Upper lobe of right lung (tissue), 1 donor: ENCODE results near the gene PRKRIP1. TPM values are rescaled to one million over a fixed set of nuclear protein-coding genes. Genes with fewer than 3 reads are reported as not detected.
A peak's percentile ranks its signal among the peaks of the same experiment; 100 is the strongest.
"Not testable (repeated sequence)": the region's sequence is repeated elsewhere in the genome, so short reads cannot be mapped to it uniquely, and the experiment has no call there.

Experiments
- ATAC-seq: fragments of 200-7000 bp; cut with Tn5 transposase; one replicate; pipeline ENCODE4 v1.9.1; 2020; ENCODE audit warnings: mild to moderate bottlenecking, moderate library complexity
- DNase-seq: peaks from one replicate; pipeline ENCODE4 v3.0.0-alpha.2; 2020
- H3K27ac ChIP-seq: fragments of 200-600 bp; one replicate; pipeline ENCODE4 v1.8.0; 2022
- H3K27me3 ChIP-seq: fragments of 200-600 bp; one replicate; pipeline ENCODE4 v1.8.0; 2022; ENCODE audit warnings: mild to moderate bottlenecking
- H3K36me3 ChIP-seq: fragments of 200-600 bp; one replicate; pipeline ENCODE4 v1.8.0; 2022
- H3K4me1 ChIP-seq: fragments of 200-600 bp; one replicate; pipeline ENCODE4 v1.8.0; 2022
- H3K4me3 ChIP-seq: fragments of 200-600 bp; one replicate; pipeline ENCODE4 v1.8.0; 2022; ENCODE audit warnings: mild to moderate bottlenecking
- H3K9me3 ChIP-seq: fragments of 200-600 bp; one replicate; pipeline ENCODE4 v1.8.0; 2022
- CTCF ChIP-seq: fragments of 200-600 bp; IDR thresholded peaks from one replicate; pipeline ENCODE4 v1.8.0; 2022; ENCODE audit warnings: antibody characterized with exemption
- intact Hi-C: fragments of 100-400 bp; cut with DNase I; formaldehyde crosslinking; loops from one replicate; pipeline ENCODE4 v1.11.0; 2022
- total RNA-seq: library from RNA; stranded (reverse); fragmentation: NEBNext Ultra II Directional; extraction: Animal tissue kit (Norgen Biotek cat#: 25700); gene quantifications from one replicate; pipeline ENCODE4 v1.2.1, GENCODE V29; 2021
- donor health status: DM: no; HTN: yes; CAD: no; lungs with severe emphysema.

The PRKRIP1 gene
- total RNA-seq, 1 donor from 2014 or later, result 21.9 TPM

- intact Hi-C loops, result no loop called here
- ATAC-seq (peak; percentile 58), DNase-seq (no peak)
- no peak overlapping the region for H3K4me3 ChIP-seq
- no peaks in the 10 kb centered on the region for H3K4me1 ChIP-seq
- TF ChIP-seq CTCF, result no peak
- no peaks in the 10 kb centered on the region for H3K9me3 ChIP-seq
- peaks cover 42% of the 10 kb centered on the region for H3K36me3 ChIP-seq
- no peak overlapping the region for H3K27ac ChIP-seq
- H3K27me3 ChIP-seq, result no peaks in the 10 kb centered on the region
Observed at GRCh38 chr7:102376964-102377466, 19.1 kb upstream of the PRKRIP1 start.

DNA sequence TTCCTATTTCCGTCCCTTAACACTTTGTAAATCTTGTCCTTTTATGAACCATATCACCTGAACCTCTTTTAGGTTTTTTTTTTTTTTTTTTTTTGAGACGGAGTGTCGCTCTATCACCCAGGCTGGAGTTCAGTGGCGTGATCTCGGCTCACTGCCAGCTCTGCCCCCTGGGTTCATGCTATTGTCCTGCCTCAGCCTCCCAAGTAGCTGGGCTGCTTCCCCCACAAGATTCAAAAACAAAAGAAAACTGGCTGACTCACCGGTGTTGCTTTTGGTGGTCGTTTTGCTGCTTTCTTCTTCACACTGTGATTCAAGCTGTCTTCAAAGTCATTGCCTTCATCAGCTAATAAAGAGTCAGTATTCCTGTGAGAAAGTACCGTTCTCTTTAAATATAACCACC lies 15.3 kb upstream of the PRKRIP1 start:
- DNase-seq, H3K9me3 ChIP-seq, intact Hi-C loops, H3K27me3 ChIP-seq, ATAC-seq, H3K27ac ChIP-seq, H3K4me3 ChIP-seq, H3K4me1 ChIP-seq: not testable (repeated sequence)
- H3K36me3 ChIP-seq, result peaks cover 42% of the 10 kb centered on the region

GRCh38 chr7:102381696-102382425 lies 14.3 kb upstream of the PRKRIP1 start:
- H3K27ac ChIP-seq, intact Hi-C loops, DNase-seq, H3K4me3 ChIP-seq, H3K9me3 ChIP-seq, H3K27me3 ChIP-seq, ATAC-seq, H3K4me1 ChIP-seq: not testable (repeated sequence)
- H3K36me3 ChIP-seq, result peaks cover 46% of the 10 kb centered on the region

DNA sequence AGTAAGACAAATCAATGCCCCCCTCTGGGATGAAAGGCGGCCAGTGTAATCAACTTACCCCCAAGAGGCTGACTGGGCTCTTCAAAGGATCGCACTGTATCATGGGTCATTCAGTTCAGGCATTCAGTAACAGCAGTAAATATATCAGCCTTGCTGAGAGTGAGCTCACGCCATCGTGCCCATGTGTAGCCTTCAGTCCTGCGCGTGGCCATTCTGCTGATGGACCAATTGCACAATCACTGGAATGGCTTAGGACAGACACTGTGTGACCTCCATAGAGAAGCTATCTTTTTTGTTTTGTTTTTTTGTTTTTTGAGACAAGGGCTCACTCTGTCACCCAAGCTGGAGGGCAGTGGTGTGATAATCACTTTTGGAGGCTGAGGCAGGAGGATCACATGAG lies 9.1 kb upstream of the PRKRIP1 start:
- Histone ChIP-seq H3K27ac (no peak overlapping the region), H3K36me3 (peaks cover 15% of the 10 kb centered on the region)
- no peak for ATAC-seq

GRCh38 chr7:102389810-102390209 lies 6.4 kb upstream of the PRKRIP1 start:
- peaks cover 15% of the 10 kb centered on the region for H3K36me3 ChIP-seq
- no peak for TF ChIP-seq CTCF
- DNase-seq (no peak), ATAC-seq (no peak)
- no peaks in the 10 kb centered on the region for H3K4me1 ChIP-seq
- no peak overlapping the region for H3K4me3 ChIP-seq
- no peaks in the 10 kb centered on the region for H3K27me3 ChIP-seq
- H3K9me3 ChIP-seq, result no peaks in the 10 kb centered on the region
- no peak overlapping the region for H3K27ac ChIP-seq
- intact Hi-C loops, result loop anchor here (5.0 kb wide), 1 partner anchor 108 kb away; no protein-coding TSS in a partner anchor

More for the DNA sequence above, 9.1 kb upstream of the PRKRIP1 start:
- Histone ChIP-seq H3K4me1 (no peaks in the 10 kb centered on the region), H3K9me3 (no peaks in the 10 kb centered on the region), H3K4me3 (no peak overlapping the region), H3K27me3 (no peaks in the 10 kb centered on the region)
- intact Hi-C loops, result no loop called here
- no peak for TF ChIP-seq CTCF
- DNase-seq, result no peak

DNA sequence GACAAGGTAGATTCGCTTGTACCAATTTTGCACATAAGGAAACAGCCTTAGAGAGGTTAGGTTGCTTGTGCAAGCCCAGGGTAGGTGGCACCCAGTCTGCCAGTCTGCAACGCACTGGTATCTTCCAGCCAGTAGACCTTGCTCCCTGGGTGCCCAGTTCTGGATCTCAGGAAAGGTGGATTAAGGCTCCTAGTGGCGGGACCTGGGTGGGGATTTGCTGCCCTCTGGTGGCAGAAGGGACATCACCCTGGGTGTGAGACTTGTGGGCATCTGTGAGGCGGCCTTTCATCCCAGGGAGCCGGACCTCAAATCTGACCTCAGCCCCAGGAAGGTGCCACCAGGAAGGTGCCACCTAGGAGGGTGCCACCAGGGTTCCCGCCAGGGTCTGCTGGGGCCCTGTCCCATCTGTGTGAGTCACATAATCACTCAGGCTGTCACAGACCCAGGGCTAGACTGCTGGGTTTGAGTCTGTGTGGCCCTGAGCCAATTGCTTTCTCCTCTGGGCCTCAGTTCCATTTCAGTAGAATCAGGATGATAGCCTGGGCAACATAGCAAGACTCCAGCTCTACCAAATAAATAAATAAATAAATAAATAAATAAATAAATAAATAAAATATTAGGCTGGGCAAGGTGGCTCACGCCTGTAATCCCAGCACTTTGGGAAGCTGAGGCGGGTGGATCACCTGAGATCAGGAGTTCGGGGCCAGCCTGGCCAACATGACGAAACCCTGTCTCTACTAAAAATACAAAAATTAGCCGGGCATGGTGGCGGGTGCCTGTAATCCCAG lies 5.3 kb upstream of the PRKRIP1 start:
- DNase-seq, result peak; percentile 87
- intact Hi-C loops, result loop anchor here (5.0 kb wide), 1 partner anchor 109 kb away; no protein-coding TSS in a partner anchor
- peaks cover 15% of the 10 kb centered on the region for H3K36me3 ChIP-seq
- peak; percentile 93 for TF ChIP-seq CTCF
- H3K4me3 ChIP-seq, result no peak overlapping the region
- H3K27me3 ChIP-seq, result no peaks in the 10 kb centered on the region
- no peaks in the 10 kb centered on the region for H3K4me1 ChIP-seq
- H3K27ac ChIP-seq, result no peak overlapping the region
- no peaks in the 10 kb centered on the region for H3K9me3 ChIP-seq
- peak; percentile 97 for ATAC-seq
